GM18505 (cell line): Measurements from ENCODE around the gene REM2.

ENCODE experiments used
- ATAC-seq: cut with Tn5 transposase; IDR thresholded peaks from one replicate; pipeline ENCODE4 v1.9.1; 2021; ENCODE audit not compliant: unreplicated experiment
- POLR2A ChIP-seq: IDR thresholded peaks from 4 replicates; pipeline ENCODE4 v1.6.1; 2011; ENCODE audit warnings: borderline replicate concordance; ENCODE audit not compliant: insufficient read depth, insufficient read length; ENCODE audit errors: extremely low read depth

REM2 gene

DNA sequence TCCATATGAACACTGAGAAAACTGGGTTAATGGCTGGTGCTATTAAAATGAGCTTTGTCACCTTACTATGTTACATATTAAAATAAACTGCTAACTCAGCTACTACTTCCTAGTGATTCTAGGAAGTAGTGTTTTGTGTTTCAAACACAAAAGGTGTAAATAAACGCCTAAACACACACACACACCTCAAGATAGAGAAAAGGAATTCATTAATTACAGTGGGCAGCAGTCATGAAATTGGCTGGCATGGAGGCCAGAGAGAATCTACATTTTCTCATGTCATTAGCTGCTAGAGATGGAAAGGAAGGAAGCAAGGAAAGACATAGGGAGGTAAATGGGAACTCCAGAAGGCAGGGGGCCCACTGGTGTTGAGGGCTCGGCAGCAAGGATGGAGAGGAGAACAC lies 46.9 kb downstream of the REM2 start:
- ATAC-seq, result no peak
- no peak for TF ChIP-seq POLR2A

DNA sequence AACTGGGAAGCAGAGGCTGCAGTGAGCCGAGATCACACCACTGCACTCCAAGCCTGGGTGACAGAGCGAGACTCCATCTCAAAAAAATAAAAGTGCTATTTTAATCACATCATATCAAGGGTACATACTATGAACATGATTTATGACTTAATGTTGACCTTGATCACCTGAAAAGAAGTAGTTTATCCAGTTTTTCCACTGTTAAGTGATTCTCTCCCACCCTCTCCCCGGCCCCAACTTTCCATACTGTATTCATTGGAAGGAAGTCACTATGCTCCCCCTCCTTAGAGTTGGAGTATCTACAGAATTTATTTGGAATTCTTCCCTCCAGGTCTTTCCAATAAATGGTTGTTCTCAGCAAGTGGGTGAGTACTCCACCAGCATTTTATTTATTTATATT lies 49.1 kb downstream of the REM2 start:
- TF ChIP-seq POLR2A, result no peak
- ATAC-seq, result no peak

DNA sequence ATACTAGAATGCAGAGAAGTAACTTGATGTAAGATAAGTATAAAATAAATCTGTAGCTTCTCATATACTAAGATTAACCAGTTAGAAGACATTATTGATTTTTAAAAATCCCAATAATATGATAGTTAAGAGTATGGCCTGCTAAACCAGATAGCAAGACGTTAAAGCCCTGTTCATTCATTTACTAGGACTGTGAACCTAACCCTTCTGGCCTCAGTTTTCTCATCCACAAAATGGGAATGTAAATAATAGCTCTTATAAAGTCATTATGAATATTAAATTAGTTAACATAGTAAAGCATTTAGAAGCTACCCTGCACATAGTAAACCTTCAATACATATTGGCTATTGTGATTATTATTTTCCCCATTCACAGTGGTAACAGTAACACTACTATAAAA lies 52.1 kb downstream of the REM2 start:
- no peak for TF ChIP-seq POLR2A
- ATAC-seq, result no peak
